Germinal center (tissue), 1 donor: ENCODE measurements around the gene SPDYC.
"Not testable (repeated sequence)": the region's sequence is repeated elsewhere in the genome, so short reads cannot be mapped to it uniquely, and the experiment has no call there.

Source experiments
- DNase-seq: peaks from one replicate; pipeline ENCODE4 v3.0.0; 2012; ENCODE audit warnings: mixed read lengths, low spot score

The SPDYC gene

DNA sequence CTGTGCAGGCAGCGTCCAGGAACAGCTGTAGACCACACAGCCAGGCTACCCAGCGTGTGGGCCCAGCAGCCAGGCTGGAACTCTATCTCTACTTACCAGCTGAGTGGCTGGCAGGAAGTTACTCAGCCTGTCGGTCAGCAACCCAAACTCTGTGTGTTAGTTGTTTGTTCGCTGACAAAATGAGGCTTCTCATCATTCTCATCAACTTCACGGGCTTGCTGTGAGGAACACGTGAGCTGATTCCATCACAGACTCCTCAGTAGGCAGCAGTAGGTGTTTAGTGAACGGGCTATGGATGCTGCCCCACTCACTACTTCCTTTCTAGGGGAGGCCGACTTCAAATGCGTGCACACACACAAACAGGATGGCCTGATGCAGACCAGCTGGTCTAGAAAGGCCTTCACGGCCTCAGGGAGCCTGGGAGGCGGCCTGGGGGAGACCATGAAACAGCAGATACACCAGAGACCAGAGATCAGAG is 830 bp upstream of the SPDYC start:
- no peak for DNase-seq

GRCh38 chr11:65172600-65172999 is 2.6 kb downstream of the SPDYC start:
- no peak for DNase-seq

GRCh38 chr11:65174571-65175010 is 4.6 kb downstream of the SPDYC start:
- not testable (repeated sequence) for DNase-seq

GRCh38 chr11:65180877-65181568 is 11.0 kb downstream of the SPDYC start:
- peak; percentile 83 for DNase-seq

DNA sequence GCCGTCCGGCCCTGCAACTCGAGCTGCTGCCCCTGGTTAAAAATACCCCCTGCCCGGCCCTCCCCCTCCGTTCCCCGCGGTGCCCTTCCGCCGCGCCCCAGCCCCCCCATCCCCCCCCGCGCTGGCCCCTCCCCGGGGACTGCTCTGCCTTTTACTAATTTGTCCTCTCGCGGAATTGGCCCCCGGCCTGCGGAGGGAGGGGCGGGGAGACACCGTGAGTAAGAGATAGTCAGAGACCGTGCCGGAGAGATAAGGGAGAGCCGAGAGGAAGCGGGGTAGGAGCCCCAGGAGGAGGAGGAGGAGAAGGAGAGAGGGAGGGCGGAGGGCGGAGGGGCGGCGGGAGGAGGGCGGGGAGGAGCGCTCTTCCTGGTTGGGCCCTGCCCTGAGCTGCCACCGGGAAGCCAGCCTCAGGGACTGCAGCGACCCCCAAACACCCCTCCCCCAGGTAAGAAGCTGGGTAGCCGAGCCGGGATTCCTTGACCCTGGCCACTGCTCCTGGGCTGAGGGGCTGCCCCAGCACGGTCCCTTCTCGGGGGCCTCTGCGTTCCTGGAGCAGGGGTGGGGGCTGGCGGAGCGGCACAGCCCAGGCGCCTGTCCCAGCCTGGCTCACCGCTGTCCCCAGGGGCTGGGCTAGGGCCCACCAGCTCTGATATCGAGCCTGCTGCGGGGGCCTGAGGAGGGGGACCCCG is 11.7 kb downstream of the SPDYC start, which contains the start of gene CAPN1:
Gene CAPN1, plus strand, starts transcription at position 360 of the 689 bp plus-strand sequence. CDS start 774 bp downstream, outside the sequence.
- peak; percentile 71 for DNase-seq

GRCh38 chr11:65182258-65183170 is 12.5 kb downstream of the SPDYC start:
- no peak for DNase-seq

GRCh38 chr11:65183201-65183891 is 13.3 kb downstream of the SPDYC start:
- no peak for DNase-seq

- DNase-seq, result no peak
Observed at GRCh38 chr11:65184146-65184545, 14.1 kb downstream of the SPDYC start.

- no peak for DNase-seq
Observed at GRCh38 chr11:65185171-65185570, 15.1 kb downstream of the SPDYC start.

DNA sequence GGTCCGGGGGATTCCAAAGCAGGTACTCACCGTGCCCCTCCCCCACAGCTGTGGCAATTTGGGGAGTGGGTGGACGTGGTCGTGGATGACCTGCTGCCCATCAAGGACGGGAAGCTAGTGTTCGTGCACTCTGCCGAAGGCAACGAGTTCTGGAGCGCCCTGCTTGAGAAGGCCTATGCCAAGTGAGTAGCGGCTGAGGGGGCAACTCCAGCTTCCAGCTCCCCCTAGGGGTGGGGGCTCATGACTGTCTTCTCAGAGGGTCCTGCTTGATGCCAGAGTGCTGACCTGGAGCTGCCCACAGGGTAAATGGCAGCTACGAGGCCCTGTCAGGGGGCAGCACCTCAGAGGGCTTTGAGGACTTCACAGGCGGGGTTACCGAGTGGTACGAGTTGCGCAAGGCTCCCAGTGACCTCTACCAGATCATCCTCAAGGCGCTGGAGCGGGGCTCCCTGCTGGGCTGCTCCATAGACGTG is 15.9 kb downstream of the SPDYC start:
- no peak for DNase-seq

- DNase-seq, result no peak
Observed at GRCh38 chr11:65186701-65187100, 16.7 kb downstream of the SPDYC start.

- no peak for DNase-seq
Observed at GRCh38 chr11:65187146-65187675, 17.2 kb downstream of the SPDYC start.

- DNase-seq, result no peak
Observed at GRCh38 chr11:65187971-65188461, 18.0 kb downstream of the SPDYC start.

DNA sequence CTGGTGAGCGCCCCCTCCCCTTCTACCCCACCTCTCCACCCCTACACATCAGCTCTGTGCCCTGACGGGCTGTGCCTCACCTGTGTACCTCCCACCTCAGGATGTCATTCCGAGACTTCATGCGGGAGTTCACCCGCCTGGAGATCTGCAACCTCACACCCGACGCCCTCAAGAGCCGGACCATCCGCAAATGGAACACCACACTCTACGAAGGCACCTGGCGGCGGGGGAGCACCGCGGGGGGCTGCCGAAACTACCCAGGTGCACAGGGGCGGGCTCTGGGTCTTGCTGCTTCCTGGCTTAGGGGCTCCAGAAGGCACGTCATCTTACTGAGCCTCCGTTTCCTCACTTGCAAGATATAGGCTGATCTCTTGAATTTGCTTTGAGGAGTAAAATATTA is 18.5 kb downstream of the SPDYC start:
- no peak for DNase-seq

- DNase-seq, result no peak
Observed at GRCh38 chr11:65189191-65189590, 19.2 kb downstream of the SPDYC start.

DNA sequence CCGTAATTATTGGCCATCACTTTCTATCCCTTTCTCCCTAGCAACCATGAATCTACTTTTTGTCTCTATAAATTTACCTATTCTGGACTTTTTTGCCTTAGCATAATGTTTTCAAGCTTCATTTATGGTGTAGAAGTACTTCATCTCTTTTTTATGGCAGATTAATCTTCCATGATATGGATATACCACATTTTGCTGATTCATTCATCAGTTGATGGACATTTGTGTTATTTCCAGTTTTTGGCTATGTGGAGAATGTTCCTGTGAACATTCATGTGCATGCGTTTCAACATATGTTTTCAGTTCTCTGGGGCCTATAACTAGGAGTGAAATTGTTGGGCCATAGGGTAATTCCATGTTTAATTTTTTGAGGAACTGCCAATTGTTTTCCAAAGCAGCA is 24.5 kb downstream of the SPDYC start:
- no peak for DNase-seq

GRCh38 chr11:65204143-65204542 is 34.1 kb downstream of the SPDYC start:
- no peak for DNase-seq

- peak; percentile 76 for DNase-seq
Observed at GRCh38 chr11:65204646-65205601, 34.9 kb downstream of the SPDYC start.

- no peak for DNase-seq
Observed at GRCh38 chr11:65205602-65205967, 35.6 kb downstream of the SPDYC start.

- no peak for DNase-seq
Observed at GRCh38 chr11:65206441-65206841, 36.4 kb downstream of the SPDYC start.
